Activated CD4-positive, alpha-beta T cell treated with anti-CD3 and anti-CD28 coated beads, Interleukin-2, amount 10 ng/mL, durations not matched to agents 7 days and 5 days (primary cell): ENCODE measurements around the gene SCRN2. TPM values are rescaled to one million over a fixed set of nuclear protein-coding genes. Genes with fewer than 3 reads are reported as not detected.

Experiments used
- CTCF ChIA-PET: fragments of 350-600 bp; sonication (Branson Sonifier 250); formaldehyde crosslinking; loops from one replicate; lab custom pipeline; 2021; ENCODE audit warnings: antibody characterized with exemption; lab: Charles Lee
- POLR2A ChIA-PET: fragments of 350-600 bp; sonication (Branson Sonifier 250); formaldehyde crosslinking; loops from one replicate; lab custom pipeline; 2021; ENCODE audit warnings: antibody characterized with exemption; lab: Charles Lee
- DNase-seq: peaks from one replicate; pipeline ENCODE4 v3.0.0-alpha.2; 2020
- H3K27ac Mint-ChIP-seq: one replicate; pipeline ENCODE4 v1.8.0; 2021; ENCODE audit warnings: mild to moderate bottlenecking, moderate library complexity, mixed read lengths
- H3K27me3 Mint-ChIP-seq: one replicate; pipeline ENCODE4 v1.8.0; 2021; ENCODE audit warnings: mixed read lengths
- H3K36me3 Mint-ChIP-seq: one replicate; pipeline ENCODE4 v1.8.0; 2021; ENCODE audit warnings: low read depth, mixed read lengths
- H3K4me1 Mint-ChIP-seq: one replicate; pipeline ENCODE4 v1.8.0; 2021; ENCODE audit warnings: mixed read lengths
- H3K4me3 Mint-ChIP-seq: one replicate; pipeline ENCODE4 v1.8.0; 2021; ENCODE audit warnings: mild to moderate bottlenecking, moderate library complexity, mixed read lengths
- H3K9me3 Mint-ChIP-seq: one replicate; pipeline ENCODE4 v1.8.0; 2021; ENCODE audit warnings: mixed read lengths
- total RNA-seq, 2 experiments: library from RNA; stranded (reverse); gene quantifications; one replicate each; pipeline ENCODE4 v1.2.3, GENCODE V29; 2021

SCRN2 gene
- total RNA-seq, 2 experiments from 2014 or later: 26.8 to 33.2 TPM

- no peak overlapping the region for H3K27ac Mint-ChIP-seq
Observed at GRCh38 chr17:47850373-47850691, 9.3 kb upstream of the SCRN2 start.

GRCh38 chr17:47848198-47848513 is 7.1 kb upstream of the SCRN2 start:
- no peak for DNase-seq
- ChIA-PET POLR2A (no interaction called here), CTCF (interaction anchor here (0.5 to 19.1 kb wide), 9 partner anchors 10 to 130 kb away, joined by 3 to 344 read pairs (median 5); partner anchors contain the start of genes CDK5RAP3 and SP2)
- peaks cover 79% of the 10 kb centered on the region for H3K27me3 Mint-ChIP-seq
- no peaks in the 10 kb centered on the region for H3K36me3 Mint-ChIP-seq
- H3K9me3 Mint-ChIP-seq: no peaks in the 10 kb centered on the region
- H3K27ac Mint-ChIP-seq: no peak overlapping the region
- H3K4me1 Mint-ChIP-seq: peaks cover 21% of the 10 kb centered on the region
- H3K4me3 Mint-ChIP-seq: no peak overlapping the region

More at GRCh38 chr17:47850373-47850691, 9.3 kb upstream of the SCRN2 start:
- POLR2A ChIA-PET: interaction anchor here (0.6 kb wide), 1 partner anchor 45 kb away, joined by 5 read pairs; the partner anchor contains the start of gene SP2
- H3K4me1 Mint-ChIP-seq: peaks cover 20% of the 10 kb centered on the region
- CTCF ChIA-PET: interaction anchor here (1.1 to 19.1 kb wide), 3 partner anchors 9 to 38 kb away, joined by 3 to 344 read pairs (median 15); partner anchors contain the start of genes SCRN2 and SP2
- H3K27me3 Mint-ChIP-seq: peaks cover 90% of the 10 kb centered on the region
- no peaks in the 10 kb centered on the region for H3K36me3 Mint-ChIP-seq
- H3K9me3 Mint-ChIP-seq: no peaks in the 10 kb centered on the region
- H3K4me3 Mint-ChIP-seq: peak overlapping the region; percentile 15
- no peak for DNase-seq

- Mint-ChIP-seq H3K4me3 (no peak overlapping the region), H3K27me3 (peaks cover 73% of the 10 kb centered on the region)
- POLR2A ChIA-PET: no interaction called here
Observed at GRCh38 chr17:47847341-47848197, 6.5 kb upstream of the SCRN2 start.

GRCh38 chr17:47846716-47847340 is 5.8 kb upstream of the SCRN2 start:
- Mint-ChIP-seq H3K9me3 (no peaks in the 10 kb centered on the region), H3K4me1 (peaks cover 26% of the 10 kb centered on the region), H3K4me3 (no peak overlapping the region), H3K27ac (no peak overlapping the region), H3K36me3 (no peaks in the 10 kb centered on the region), H3K27me3 (peaks cover 66% of the 10 kb centered on the region)
- POLR2A ChIA-PET: interaction anchor here (0.6 kb wide), 1 partner anchor 18 kb away, joined by 4 read pairs; no protein-coding TSS in a partner anchor
- CTCF ChIA-PET: interaction anchor here (0.8 to 19.1 kb wide), 9 partner anchors 9 to 164 kb away, joined by 3 to 344 read pairs (median 4); partner anchors contain the start of genes CDK5RAP3 and SP2
- no peak for DNase-seq

More at GRCh38 chr17:47847341-47848197, 6.5 kb upstream of the SCRN2 start:
- Mint-ChIP-seq H3K27ac (no peak overlapping the region), H3K36me3 (no peaks in the 10 kb centered on the region), H3K4me1 (peaks cover 26% of the 10 kb centered on the region), H3K9me3 (no peaks in the 10 kb centered on the region)
- CTCF ChIA-PET: interaction anchor here (0.8 to 19.1 kb wide), 11 partner anchors 11 to 163 kb away, joined by 3 to 344 read pairs (median 4); partner anchors contain the start of genes CDK5RAP3 and SP2
- peak; percentile 22 for DNase-seq

- H3K9me3 Mint-ChIP-seq: no peaks in the 10 kb centered on the region
- no peak overlapping the region for H3K27ac Mint-ChIP-seq
- POLR2A ChIA-PET: no interaction called here
- DNase-seq: no peak
- peaks cover 59% of the 10 kb centered on the region for H3K27me3 Mint-ChIP-seq
- no peak overlapping the region for H3K4me3 Mint-ChIP-seq
- CTCF ChIA-PET: interaction anchor here (1.0 to 19.1 kb wide), 5 partner anchors 12 to 124 kb away, joined by 3 to 344 read pairs (median 19); partner anchors contain the start of genes CDK5RAP3 and SP2
- H3K4me1 Mint-ChIP-seq: peaks cover 32% of the 10 kb centered on the region
- H3K36me3 Mint-ChIP-seq: no peaks in the 10 kb centered on the region
Observed at GRCh38 chr17:47845716-47846075, 4.6 kb upstream of the SCRN2 start.

- Mint-ChIP-seq H3K4me1 (peaks cover 33% of the 10 kb centered on the region), H3K4me3 (no peak overlapping the region), H3K27ac (no peak overlapping the region), H3K36me3 (no peaks in the 10 kb centered on the region), H3K27me3 (peaks cover 52% of the 10 kb centered on the region), H3K9me3 (no peaks in the 10 kb centered on the region)
- POLR2A ChIA-PET: no interaction called here
- CTCF ChIA-PET: interaction anchor here (1.0 to 19.1 kb wide), 8 partner anchors 11 to 170 kb away, joined by 3 to 344 read pairs (median 6); partner anchors contain the start of genes CDK5RAP3, LRRC46, MRPL10 and SP2
- DNase-seq: no peak
Observed at GRCh38 chr17:47844814-47845715, 4.0 kb upstream of the SCRN2 start.

- Mint-ChIP-seq H3K27ac (no peak overlapping the region), H3K4me3 (no peak overlapping the region), H3K27me3 (peaks cover 44% of the 10 kb centered on the region), H3K36me3 (no peaks in the 10 kb centered on the region), H3K4me1 (peaks cover 39% of the 10 kb centered on the region), H3K9me3 (no peaks in the 10 kb centered on the region)
- ChIA-PET POLR2A (no interaction called here), CTCF (interaction anchor here (1.0 to 19.1 kb wide), 7 partner anchors 10 to 171 kb away, joined by 3 to 344 read pairs (median 9); partner anchors contain the start of genes CDK5RAP3, LRRC46, MRPL10 and SP2)
- DNase-seq: no peak
Observed at GRCh38 chr17:47844227-47844626, 3.2 kb upstream of the SCRN2 start.

- Mint-ChIP-seq H3K36me3 (no peaks in the 10 kb centered on the region), H3K27me3 (peaks cover 35% of the 10 kb centered on the region), H3K4me1 (peaks cover 43% of the 10 kb centered on the region), H3K27ac (peak overlapping the region; percentile 60), H3K4me3 (no peak overlapping the region), H3K9me3 (no peaks in the 10 kb centered on the region)
- POLR2A ChIA-PET: no interaction called here
- CTCF ChIA-PET: interaction anchor here (0.7 to 19.1 kb wide), 11 partner anchors 9 to 175 kb away, joined by 3 to 344 read pairs (median 7); partner anchors contain the start of genes CDK5RAP3, LRRC46, MRPL10 and SP2
- DNase-seq: no peak
Observed at GRCh38 chr17:47843391-47843730, 2.3 kb upstream of the SCRN2 start.

GRCh38 chr17:47841488-47842291 is 617 bp upstream of the SCRN2 start:
- H3K4me1 Mint-ChIP-seq: peaks cover 37% of the 10 kb centered on the region
- H3K27me3 Mint-ChIP-seq: peaks cover 24% of the 10 kb centered on the region
- peak overlapping the region; percentile 91 for H3K27ac Mint-ChIP-seq
- DNase-seq: no peak
- ChIA-PET POLR2A (interaction anchor here (1.0 kb wide), 1 partner anchor 50 kb away, joined by 3 read pairs; no protein-coding TSS in a partner anchor), CTCF (interaction anchor here (0.6 to 19.1 kb wide), 30 partner anchors 8 to 194 kb away, joined by 3 to 344 read pairs (median 5); partner anchors contain the start of genes LRRC46, MRPL10, SP2 and SP6)
- no peaks in the 10 kb centered on the region for H3K9me3 Mint-ChIP-seq
- H3K4me3 Mint-ChIP-seq: peak overlapping the region; percentile 98
- H3K36me3 Mint-ChIP-seq: peaks cover 2% of the 10 kb centered on the region

- H3K9me3 Mint-ChIP-seq: no peaks in the 10 kb centered on the region
- peak overlapping the region; percentile 36 for H3K27ac Mint-ChIP-seq
Observed at GRCh38 chr17:47840001-47840741, 902 bp downstream of the SCRN2 start.

More at GRCh38 chr17:47840001-47840741, 902 bp downstream of the SCRN2 start:
- Mint-ChIP-seq H3K4me3 (peak overlapping the region; percentile 98), H3K36me3 (peaks cover 5% of the 10 kb centered on the region), H3K27me3 (peaks cover 9% of the 10 kb centered on the region), H3K4me1 (peaks cover 43% of the 10 kb centered on the region)
- ChIA-PET POLR2A (interaction anchor here (1.0 kb wide), 1 partner anchor 52 kb away, joined by 3 read pairs; no protein-coding TSS in a partner anchor), CTCF (interaction anchor here (0.7 to 19.1 kb wide), 15 partner anchors 9 to 180 kb away, joined by 3 to 344 read pairs (median 6); partner anchors contain the start of genes LRRC46, MRPL10, SP2 and SP6)
- no peak for DNase-seq
